Measurements from ENCODE around the gene TRAF1.
"Not testable (repeated sequence)": the region's sequence is repeated elsewhere in the genome, so short reads cannot be mapped to it uniquely, and the experiment has no call there.

Gene TRAF1, protein sequence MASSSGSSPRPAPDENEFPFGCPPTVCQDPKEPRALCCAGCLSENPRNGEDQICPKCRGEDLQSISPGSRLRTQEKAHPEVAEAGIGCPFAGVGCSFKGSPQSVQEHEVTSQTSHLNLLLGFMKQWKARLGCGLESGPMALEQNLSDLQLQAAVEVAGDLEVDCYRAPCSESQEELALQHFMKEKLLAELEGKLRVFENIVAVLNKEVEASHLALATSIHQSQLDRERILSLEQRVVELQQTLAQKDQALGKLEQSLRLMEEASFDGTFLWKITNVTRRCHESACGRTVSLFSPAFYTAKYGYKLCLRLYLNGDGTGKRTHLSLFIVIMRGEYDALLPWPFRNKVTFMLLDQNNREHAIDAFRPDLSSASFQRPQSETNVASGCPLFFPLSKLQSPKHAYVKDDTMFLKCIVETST

DNA sequence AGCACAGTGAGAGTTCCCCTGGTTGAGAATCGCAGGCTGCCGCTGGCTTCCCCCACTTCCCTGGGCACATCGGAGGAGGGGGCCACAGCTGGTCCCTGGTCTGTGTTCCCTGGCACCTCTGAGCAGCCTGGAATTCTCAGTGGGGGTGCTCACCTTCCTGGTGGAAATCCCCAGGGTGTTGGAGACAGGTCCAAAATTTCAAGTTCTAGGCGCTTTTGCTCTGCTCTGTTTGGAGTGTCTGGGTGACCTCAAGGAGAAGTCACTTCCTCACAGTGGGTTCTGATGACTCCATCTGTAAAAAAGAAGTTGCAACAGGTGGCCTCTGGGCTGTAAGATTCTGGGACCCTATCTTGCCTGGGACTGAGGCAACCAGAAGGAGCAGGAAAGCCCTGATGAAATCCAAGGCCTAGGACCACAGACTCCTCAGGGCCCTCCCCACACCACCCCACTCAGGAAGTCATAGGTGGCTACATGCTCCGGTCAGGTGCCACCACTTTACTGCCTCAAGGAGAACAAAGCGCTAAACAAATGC, at the start of gene TRAF1:
TSS of gene TRAF1 (minus strand) at position 400 of the 532 bp plus-strand sequence. CDS start 721 bp downstream, outside the sequence.
- no peak for DNase-seq

DNA sequence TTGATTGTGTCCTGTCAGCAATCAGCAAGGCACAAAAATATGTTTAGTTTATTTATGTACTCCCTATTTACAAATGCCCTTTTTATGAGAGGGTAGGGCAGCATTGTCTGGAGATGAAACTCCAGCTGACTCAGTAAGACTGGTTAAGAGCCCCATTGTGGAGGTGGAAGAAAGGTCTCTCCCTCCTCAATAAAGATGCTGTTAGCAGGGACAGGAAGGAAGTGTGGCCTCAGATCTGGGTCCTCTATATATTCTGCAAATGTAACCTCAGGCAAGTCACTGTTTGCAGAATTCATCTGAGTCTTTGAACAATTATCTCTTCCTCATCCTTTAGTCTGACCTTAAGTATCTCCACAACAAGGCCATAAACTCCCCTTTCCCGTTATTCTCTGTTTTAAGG, 48.3 kb upstream of the TRAF1 start:
- peak; percentile 49 for DNase-seq

DNA sequence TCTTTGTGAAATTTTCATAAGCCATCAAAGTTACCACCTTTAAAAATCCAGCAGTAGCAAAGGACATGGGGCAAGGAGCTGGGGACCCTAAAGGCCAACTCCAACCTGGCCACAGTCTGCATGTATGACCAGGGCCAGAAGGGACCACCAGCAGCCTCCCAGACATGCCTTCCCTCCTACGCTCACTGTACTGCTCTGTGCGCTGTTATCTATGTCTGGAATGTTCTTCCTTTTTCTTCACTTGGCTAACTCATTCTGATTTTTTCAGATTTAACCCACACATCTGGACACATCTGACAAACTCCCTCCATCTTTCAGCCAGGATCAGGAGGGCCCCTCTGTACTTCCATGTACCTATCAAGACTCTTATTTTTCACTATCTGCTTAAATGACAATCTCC, 47.6 kb upstream of the TRAF1 start:
- no peak for DNase-seq

DNA sequence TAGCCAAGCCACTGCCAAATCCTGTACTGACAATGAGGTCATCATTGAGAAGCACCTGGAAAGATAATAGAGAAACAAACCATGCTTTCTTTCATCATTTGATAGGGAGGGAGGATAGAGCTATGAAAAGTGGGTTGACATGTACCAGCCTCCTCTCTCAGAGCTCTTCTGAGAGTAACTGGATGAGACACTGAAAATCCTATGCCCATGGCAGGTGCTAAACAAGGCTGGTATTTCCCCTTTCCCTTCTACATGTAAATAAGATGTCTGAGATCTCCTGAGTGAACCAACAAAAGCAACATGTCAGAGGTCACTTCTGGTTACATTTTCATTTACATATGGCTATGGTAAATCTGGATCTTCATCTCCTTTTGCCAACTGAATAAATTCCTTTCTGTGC, 45.3 kb upstream of the TRAF1 start:
- no peak for DNase-seq

DNA sequence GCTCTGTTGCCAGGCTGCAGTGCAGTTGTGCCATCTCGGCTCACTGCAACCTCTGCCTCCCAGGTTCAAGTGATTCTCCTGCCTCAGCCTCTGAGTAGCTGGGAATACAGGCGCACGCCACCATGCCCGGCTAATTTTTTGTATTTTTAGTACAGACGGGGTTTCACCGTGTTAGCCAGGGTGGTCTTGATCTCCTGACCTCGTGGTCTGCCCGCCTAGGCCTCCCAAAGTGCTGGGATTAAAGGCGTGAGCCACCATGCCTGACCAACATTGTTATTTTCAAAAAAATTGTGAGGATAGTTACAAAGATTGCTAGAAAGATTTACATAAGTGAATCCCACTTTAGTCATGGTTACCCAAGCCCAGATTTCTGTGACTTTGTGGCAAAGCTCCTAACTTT, 44.9 kb upstream of the TRAF1 start:
- DNase-seq = not testable (repeated sequence)

DNA sequence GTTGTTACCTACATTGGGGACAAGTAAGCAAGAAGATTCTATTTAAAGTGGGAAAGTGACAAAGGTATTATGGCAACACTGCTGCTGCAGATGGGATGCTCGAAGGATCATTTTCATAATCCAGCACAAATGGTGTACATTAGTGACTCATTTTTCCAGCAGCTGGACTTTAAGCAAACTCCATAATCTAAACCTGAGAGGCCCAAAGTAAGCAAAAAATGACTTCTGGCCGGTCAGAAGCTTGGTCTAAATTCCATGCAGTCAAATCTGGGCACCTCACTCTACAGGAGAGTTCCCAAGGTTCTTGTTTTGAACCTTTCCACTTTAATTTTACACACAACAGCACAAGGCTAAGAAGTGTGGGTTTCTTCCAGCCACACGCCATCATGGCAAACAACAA, 43.6 kb upstream of the TRAF1 start:
- no peak for DNase-seq

DNA sequence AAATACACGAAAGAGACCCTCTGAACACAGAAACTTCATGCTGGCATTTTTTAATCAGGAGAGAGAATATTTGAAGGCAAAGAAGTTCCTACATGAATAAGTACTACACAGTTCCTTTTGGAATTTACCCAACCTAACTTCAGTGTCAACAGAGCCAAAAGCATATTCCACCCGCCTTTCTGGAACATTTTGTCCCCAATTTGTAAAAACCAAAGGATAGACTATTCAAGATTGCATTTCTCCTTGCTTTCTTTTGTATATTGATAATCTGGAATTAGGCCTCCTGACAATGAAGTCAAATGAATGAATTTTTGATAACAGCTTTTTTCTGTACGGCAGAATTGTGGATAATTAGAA, 39.4 kb upstream of the TRAF1 start:
- DNase-seq = no peak

DNA sequence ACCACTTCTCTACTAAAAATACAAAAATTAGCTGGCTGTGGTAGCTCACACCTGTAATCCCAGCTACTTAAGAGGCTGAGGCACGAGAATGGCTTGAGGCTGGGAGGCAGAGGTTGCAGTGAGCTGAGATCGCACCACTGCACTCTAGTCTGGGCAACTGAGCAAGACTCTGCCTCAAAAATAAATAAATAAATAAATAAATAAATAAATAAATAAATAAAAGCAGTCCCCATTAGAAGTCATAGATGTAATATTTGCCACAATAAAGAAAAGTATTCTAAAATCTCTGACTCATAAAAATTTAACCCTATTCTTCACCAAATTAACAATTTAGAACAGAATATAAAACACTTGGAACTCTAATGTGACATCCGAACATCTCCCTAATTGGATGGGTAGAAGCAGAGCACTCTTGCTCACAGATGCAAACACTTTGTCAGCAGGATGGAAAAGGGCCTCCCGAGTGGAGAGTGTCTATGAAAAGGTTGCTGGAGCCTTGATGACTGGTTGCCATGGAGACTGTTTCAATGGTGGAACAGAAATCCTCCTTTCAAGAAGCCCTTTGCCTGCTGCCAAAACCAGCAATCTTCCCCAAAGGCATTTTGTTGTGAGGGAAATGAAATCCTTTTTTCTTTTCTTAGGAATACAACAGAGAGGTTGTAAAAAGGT, 38.9 kb upstream of the TRAF1 start:
- no peak for DNase-seq

DNA sequence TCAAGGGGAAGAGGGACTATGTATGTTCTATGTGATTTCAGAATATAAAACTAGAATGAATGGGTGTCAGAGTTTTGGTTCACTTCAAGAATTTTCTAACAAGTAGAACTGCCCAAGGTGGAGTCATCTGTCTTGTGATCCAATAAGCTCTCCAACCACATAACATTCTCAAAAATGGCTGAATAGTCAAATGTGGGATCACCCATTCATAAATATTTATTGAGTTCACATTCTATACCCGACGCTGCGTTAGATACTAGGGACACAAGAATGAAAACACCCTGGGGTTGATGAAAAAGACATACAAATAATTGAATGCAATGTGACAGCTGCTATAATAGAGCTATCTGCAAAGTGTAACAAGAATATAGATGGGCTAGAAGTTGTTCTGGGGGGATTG, 35.3 kb upstream of the TRAF1 start:
- no peak for DNase-seq

DNA sequence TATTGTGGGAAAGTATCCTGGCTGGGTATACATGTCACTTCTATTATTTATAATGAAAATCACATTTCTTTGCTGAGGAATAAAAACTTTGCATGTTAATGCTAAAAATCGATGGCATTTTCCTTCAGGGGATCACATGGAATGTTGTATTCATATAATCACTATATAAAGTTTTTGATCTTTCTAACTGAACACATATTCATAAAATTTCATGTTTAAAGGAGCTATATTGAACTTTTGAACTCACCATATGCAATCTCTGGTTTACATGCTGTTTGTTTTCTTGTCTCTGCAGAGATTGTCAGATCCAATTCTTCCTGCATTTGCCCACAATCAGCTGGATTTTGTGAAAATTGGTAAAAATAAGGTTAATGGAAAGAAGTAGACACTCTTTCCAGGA, 33.4 kb upstream of the TRAF1 start:
- no peak for DNase-seq

DNA sequence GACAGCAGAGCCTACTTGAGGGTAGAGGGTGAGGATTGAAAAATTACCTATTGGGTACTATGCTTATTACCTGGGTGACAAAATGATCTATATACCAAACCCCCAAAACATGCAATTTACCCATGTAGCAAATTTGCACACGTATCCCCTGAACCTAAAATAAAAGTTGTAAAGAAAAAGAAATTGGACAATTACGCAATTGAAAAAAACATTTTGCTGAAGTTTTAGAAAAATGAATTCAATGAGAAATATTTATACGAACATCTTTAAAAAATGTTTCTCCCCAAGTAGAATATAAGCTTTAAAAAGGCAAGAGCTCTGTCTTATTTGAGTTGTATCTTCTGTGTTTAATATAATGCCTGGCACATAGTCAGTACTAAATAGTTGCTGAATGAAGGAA, 30.3 kb upstream of the TRAF1 start:
- no peak for DNase-seq

DNA sequence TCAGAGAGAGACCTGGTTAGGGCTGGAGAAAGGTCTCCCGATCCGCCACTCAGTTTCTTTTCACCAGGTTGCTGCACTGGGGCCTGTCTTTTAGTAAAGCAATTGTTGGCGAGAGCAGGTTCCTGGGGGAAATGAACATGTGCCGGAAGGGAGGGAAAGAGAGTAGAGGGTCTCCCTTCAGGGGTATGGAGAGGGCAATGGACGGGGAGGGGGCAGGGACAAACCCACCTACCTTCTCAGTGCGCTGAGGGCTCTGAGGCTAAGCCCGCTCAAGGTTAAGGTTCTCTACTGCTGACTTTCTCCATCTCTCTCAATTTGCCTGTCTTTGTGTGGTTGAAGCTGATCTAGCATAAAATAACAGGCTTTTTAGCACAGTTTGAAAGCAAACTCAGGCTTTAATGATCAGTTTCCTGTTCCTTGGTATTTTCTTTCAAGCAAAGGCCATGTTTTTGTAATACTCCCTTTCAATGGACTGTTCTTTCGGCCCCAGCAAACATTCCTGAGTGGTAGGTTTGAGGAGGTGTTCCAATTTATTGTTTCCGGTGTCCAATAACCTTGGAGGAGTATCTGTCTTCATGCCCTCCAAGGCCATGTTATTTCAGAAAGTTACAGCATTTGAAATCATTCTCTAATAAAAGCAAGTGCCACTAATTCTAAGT, 25.5 kb upstream of the TRAF1 start:
- DNase-seq = no peak

DNA sequence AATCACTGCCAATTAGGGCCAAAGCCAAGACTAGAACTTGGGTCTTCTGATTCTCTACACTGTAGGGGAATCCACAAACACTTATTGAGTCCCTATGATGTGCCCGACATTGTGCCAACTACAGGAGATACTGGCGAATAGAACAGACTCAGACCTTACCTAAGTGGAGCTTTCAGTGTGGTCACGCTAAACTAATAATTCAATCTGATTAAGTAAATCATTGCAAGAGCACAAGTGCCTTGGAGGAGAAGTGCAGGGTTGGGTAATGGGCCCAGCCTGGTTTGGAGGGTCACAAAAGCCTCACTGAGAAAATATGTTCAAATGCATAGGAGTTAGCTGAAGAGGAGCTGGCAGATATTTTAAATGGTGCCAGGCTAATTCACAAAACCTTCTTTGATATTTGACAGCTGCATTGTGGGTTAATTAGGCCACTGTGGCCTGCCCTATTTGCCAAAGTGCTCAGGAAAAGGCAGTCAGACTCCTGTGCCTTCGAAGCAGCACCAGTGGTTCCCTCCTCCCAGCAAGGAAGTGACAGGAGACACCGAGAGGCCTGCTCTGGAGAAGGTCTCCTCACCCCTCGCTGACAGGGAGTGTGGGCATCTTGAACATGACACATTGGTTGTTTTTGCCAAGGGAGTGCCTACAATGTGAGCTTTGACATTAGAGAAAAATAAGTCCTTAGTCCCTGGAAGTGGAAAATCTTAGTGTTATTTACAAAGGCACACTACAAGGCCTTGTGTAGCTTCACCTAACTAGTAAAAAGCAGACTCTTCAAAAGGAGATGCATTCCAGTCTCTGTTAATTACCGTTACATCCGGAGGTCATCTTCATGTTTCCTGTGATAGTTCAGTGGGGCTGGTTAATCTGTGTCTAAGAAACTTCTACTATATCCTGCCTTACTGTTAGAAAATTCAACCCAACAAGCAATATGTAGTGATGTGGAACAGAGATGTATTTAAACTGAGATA, 24.1 kb upstream of the TRAF1 start:
- DNase-seq = no peak

DNA sequence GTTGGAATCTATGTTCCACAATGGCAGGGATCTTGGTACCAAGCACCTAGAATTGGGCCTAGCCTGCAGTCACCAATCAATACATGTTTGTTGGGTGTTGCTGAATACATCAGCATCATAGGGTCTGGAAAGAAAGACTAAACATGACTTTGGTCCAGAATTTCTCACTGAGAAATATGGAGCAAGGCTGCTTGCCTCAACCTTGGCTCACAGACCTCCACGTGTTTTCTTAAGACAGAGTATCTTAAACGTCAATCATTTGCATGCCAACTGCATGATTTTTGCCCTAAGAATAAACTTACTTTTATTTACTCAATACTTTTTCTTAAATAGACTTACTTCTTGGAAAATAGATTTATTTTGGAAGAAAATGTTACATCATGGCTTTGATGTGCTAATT, 22.7 kb upstream of the TRAF1 start:
- no peak for DNase-seq

DNA sequence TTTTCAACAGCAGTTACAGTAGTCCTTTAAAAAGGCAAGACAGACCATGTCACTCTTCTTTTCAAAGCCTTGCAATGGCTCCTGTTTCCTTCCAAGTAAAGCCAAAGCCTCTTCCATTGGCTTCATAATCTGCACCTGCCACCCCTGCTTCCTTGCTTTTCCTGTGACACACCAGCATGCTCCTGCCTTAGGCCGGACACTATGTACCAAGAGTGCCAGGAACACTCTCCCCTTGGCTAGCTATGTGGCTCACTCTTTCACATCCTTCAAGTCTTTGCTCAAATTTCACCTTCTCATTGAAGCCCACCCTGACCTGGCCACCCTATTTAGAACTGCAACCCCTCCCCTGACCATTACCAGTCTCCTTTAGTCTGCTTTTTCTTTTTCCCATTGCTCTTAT, 22.2 kb upstream of the TRAF1 start:
- DNase-seq = no peak

DNA sequence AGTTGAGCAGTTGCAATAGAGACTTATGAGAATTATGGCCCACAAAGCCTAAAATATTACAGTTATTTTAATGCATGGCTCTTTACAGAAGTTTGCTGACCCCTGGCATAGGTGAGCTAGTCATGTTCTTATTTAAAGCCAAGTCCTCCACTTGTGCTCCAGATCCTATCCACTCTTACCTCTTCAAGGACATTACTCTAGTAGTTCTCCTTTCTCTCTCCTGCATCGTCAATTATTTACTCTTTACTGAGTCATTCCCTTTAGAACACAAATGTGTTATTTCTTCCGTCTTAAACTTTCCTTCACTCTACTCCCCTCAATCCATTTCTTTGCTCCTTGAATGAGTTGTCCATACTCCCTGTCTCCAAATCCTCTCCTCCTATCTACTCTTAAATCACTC, 20.6 kb upstream of the TRAF1 start:
- DNase-seq = no peak

DNA sequence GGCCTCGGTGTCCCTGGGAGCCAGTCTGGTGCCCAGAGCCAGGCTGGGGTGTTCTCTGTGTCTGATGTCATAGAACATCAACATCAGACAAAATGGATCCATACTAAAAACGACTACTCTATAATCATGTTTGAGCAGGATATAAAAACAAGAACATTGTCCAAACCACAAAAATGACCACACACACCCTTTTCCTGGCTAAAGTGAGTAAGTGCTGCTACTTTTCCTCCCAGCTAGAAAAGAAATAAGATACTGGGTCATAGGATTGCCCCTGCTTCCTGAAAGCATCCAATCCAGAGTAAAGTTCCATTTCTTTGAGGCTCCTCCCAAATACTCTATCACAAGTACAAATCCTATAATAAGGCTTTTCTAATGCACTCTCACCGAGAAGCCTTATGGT, 19.7 kb upstream of the TRAF1 start:
- DNase-seq = no peak

DNA sequence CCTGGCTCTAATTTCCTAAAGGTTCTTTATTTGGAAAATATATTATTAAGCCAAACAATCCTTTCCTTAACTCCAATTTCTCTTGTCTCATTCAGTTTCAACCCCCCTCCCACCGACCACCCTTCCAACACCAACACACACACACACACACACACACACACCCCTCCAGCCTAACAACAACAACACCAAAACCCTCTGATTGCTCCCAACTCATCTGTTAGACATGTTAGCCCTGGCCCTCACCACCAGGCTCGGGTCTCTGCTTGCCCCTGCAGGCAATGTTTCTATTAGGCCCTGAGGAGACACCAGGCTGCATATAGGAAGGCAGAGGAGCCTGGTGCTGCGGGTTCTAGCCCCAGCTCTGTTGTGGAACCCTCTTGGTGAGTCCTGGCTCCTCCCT, 18.4 kb upstream of the TRAF1 start:
- no peak for DNase-seq

DNA sequence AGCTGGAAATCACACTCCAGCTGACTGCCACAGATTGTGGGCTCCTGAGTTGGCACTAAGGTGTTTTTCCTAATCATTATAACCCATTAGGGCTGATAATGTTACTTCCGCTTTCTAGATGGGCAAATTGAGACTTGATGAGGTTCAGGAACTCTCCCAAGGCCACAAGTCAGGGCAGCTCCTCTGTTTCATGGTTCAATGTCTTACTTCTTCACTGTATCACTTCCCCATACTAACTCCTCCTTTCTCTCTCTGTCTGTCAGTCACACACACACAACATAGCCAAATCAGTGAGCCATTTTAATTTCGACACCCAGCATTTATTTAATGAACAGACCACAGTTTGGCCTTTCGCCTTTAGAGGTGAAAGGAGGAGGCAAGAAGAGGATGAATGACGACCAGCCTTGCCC, 17.8 kb upstream of the TRAF1 start:
- no peak for DNase-seq

DNA sequence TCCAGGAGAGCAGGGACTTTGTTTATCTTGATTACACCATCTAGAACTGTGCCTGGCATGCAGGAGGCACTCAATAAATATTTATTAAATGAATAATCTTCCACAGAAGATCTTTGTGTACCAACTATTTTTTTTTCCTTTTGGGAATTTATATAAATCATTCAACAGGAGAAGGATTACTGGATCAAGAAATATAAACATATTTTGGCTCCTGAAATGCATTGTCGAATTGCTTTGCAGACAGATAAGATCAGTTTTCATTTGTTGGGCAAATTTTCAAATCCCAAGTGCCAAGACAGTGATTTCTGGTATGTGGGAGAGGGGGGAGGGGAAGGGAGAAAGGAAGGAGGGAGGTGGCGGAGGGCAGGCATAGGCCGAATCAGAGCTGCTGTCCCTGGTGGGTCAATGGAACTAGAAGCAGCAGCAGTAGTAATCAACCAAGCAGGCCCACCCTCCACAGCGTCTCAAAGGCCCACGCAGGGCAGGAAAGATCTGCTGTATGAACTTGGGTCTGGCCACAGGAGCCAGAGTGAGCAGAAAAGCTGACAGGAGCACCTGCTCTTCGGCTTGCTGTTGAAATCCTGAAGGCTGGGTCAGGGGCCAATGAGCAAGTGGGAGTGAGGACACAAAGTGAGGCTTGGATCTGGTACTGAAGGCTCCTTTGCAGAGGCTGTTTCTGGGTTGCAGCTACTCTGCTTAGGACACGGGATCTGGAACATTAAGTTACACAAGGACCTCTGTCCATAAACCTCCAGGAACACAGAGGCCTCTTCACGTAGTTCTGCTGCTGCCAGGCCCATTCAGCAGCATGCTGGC, 15.8 kb upstream of the TRAF1 start:
- DNase-seq = no peak

DNA sequence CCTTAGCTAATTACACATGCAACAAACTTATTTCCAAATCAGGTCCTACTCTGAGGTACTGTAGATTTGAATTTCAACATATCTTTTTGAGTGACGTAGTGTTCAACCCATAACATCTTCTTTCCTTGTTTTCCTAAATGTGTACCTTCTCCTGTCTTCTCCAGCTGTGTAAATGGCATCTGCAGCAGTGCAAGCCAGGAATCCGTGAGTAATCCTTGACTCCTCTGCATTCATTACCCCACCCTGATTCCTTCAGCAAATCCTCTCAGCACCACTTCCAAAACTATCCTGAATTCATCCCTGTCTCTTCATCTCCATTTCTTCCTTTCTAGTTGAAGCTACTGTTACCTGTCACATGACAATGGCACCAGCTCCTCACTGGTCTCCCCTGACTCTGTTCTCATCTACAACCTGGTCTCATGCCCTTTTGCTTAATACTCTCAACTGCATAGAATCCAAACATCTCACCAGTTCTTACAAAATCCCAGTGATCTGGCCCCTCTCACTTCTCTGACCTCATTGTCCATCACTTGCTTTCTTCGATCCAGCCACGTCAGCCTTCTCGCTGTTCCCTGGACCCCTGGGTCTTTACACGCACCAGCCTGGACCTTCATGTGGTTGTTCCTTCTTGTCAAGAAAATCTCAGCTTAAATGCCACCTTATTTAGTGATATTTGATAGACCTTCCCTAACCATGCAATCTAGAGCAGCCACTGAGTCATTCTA, 14.6 kb upstream of the TRAF1 start:
- no peak for DNase-seq
